Measurements from ENCODE around the gene MIPOL1.
"Not testable (repeated sequence)": the region's sequence is repeated elsewhere in the genome, so short reads cannot be mapped to it uniquely, and the experiment has no call there.

MIPOL1 gene

DNA sequence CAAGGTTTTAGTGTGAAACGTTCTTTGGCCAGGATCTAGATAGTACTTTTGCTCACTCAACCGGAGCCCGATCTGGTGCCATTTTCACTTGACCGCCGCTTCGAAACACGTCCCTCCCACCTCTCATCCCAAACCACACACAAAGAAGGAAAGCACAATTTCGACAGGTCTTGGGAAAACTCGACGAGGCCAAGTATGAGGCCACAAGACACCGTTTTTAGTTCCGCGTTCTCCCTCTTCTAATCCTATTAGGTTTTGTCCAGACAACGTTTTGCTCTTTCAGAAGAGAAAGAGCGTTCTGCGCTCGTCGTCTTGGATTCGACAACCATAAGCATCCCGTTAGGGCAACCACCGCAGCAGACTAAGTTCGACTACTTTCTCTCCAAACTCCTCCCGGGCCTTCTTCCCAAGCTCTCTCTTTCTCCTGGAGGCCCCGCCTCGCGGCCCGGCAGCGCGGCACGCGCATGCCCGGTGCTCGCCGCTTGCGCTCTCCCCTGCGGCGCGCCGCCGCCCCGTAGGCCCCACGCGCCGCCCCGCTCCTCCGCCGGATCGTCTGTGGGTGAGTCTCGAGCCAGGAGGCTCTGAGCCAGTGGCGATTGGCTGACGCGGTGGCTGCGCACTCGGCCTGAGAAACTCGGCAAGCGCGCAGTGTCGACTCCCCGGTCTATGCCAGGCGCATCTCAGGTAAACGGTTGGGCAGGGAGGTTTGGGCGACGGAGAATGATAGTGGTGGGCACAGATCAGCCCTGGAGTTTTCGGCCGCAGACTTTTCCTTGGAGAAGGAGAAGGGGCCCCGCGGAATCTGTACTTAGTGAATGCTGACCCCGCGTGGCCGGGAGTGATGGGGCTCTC lies at the start of gene MIPOL1:
Gene MIPOL1 (plus strand): TSS at position 517 of the 852 bp plus-strand sequence. CDS start 49,952 bp downstream, outside the sequence.
- DNase-seq, result peak; percentile 84

DNA sequence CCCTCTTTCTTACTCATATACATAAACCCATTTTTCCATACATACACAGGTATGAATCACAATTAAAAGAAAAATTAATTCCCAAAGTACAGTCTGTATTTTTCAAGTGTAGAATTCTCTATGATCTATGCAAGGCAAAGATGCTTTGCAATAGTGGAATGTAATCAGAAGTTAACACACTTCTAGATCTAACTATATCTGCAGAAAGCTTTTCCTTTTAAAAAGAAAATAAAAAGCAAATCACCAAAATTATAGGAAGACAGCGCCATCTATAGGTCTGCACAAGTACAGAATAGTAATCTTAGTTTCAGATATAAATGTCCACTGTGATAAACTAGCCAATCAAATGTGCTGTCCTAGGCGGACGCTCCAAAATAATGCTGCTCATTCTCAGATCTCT lies 47.3 kb upstream of the MIPOL1 start:
- peak; percentile 22 for DNase-seq

DNA sequence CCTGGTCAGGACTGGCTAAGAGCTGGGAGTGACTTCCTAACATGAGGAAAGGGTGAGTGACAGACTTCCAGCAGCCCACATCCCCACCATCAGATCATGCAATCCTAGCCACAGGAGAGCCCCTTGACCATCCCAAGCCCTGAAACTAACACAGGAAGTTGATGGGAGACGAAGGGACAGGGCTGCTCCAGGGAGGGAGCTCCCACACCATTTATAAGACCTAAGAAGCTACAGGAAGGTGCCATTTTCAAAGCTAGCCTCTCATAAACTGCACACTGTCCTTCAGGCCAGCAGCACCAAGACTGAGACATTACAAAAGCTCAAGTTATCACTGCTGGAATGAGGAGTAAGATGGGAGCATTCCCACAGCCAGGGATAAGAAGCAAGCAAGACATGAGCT lies 44.7 kb upstream of the MIPOL1 start:
- no peak for DNase-seq

- DNase-seq, result no peak
These were observed 44.3 kb upstream of the MIPOL1 start for GRCh38 chr14:37153483-37153882.

DNA sequence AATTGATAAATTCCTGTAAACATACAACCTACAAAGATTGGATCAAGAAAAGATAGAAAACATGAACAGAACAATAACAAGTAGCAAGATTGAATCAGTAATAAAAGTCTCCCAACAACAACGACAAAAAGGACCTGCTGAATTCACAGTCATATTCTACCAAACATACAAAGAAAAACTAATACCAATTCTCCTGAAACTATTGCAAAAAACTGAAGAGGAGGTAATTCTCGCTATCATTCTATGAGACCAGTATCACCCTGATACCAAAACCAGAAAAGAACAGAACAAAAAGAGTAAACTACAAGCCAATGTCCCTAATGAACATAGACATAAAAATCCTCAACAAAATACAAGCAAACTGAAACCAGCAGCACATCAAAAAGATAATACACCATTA lies 39.8 kb upstream of the MIPOL1 start:
- no peak for DNase-seq

- DNase-seq, result not testable (repeated sequence)
These were observed 35.4 kb upstream of the MIPOL1 start for GRCh38 chr14:37162307-37162706.

- DNase-seq, result no peak
These were observed 31.9 kb upstream of the MIPOL1 start for GRCh38 chr14:37165794-37166193.

- no peak for DNase-seq
These were observed 30.3 kb upstream of the MIPOL1 start for GRCh38 chr14:37167151-37168047.

DNA sequence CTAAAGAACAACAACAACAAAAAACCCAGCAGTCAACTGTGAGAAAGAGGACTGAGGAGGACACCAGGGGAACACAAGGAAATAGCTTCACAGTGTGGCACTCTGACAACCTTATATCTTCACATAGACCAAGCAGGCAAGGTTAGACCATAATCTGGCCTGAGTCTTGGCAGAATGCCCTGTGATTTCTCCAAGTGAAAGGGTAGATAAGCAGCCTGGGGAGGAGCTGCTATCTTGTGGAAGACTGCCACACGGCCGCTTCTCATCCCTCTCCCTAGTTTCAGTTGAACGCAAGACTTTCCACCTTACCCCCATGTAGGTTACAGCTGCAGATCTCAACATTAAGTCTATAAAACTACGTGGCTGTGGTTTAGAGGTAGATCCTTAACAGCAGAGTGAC lies 29.0 kb upstream of the MIPOL1 start:
- no peak for DNase-seq

- DNase-seq, result no peak
These were observed 27.5 kb upstream of the MIPOL1 start for GRCh38 chr14:37170237-37170636.

DNA sequence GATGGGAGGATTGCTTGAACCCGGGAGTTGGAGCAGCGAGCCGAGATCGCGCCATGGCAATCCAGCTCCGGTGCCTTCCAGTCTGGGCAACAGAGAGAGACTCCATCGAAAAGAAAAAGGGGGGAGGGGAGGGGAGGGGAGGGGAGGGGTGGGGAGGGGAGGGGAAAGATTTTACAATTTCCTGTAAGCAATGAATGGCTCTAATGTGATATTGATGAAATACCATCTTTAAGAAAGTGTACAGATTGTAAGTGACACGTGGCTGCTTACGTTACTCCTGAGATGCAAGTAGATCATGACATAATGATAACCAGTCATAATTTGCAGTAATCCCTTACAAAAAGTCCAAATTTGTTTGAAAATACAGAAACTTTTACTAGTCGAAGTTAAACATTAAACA lies 26.7 kb upstream of the MIPOL1 start:
- DNase-seq, result no peak

GRCh38 chr14:37171678-37172023 lies 26.1 kb upstream of the MIPOL1 start:
- no peak for DNase-seq

DNA sequence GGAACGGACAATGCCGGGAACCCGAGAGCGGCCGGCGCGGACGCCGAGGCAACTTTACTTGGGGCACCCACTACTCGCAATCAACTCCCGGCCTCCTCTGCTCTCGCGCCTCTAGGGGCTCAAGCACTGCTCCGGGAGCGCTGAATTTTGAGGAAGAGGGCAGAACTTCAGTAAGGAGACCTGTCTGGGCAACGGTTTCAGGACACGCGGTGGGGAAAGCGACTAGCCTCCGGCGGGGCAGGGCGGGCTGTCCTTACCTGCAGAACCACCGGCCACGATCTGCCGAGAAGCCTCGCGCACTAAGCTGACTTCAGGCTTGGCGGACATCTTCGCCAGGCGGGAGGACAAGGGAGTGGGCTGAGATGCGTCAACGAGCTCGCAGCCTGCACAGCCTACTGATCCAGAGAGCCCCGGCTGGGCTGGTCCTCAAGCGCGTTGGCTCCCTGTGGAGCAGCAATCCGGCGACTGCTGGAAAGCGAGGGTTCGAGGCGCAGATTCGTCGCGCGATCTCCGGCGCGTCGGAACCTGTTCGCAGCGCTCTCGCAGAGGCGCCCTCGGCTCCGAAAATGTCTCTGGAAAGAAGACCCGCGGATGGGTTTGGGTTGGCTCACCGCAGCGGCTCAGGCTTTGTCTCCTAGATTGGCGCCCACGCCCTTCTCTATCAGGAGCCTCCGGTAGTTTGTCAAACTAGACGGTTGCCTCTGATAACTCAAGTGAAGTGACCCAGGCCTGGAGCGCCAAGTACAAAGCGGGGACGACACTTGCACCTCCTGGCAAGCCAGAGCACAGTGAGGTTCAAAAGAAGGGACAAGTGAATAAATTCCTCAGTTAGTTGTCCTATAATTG lies 25.5 kb upstream of the MIPOL1 start, which contains the start of gene SLC25A21:
Gene SLC25A21 (minus strand): TSS at position 583 of the 846 bp plus-strand sequence.
- DNase-seq, result peak; percentile 83

DNA sequence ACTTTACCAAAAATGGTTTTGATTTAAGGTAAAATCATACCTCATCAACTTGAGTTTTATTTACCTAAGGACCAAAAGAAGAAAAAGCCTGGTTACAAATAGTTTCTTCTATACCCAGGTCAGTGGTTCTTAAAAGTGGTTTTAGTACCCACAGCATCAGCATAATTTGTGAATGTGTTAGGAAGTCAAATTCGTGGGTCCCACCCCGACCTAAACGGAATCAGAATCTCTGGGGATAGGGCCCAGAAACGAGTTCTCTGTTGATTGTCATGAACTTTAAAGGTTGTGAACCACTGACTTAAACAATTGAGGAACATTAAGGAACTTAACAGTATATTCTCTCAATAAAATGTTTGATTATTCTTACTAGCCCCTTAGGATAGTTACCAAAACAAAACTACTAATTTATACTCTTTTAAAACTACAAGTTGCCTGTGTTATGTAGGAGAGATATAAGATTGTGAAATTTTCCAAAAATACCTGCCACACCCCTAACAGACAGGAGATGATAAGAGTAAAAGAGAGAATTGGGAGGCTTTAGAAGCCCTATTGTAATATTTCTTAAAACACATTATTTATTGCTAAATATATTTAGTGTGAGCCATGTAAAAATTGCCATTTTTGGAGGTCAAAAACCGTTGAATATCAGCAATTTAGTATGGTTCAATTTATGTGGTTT lies 24.7 kb upstream of the MIPOL1 start:
- no peak for DNase-seq

DNA sequence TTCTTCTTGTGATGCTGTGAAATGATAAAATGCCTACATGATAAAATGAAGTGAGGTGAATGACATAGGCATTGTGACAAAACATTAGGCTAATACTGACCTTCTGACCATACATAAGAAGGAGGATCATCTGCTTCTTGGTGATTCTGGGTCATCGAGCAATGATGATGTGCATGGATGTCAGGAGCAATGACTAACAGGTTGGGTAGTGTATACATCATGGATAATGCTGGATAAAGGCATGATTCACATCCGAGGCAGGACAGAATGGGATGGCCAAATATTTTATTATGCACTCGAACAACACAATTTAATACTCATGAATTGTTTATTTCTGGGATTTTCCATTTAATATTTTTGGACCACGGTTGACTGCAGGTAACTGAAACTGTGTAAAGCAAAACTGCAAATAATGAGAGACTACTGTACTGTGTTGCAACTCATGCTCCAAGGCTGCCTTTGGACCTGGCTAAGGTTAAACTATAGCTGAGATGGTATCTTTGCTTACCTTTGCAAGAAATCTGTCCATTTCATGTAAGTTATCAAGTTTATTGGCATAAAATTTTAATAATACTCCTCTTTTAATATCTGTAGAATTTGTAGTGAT lies 17.7 kb upstream of the MIPOL1 start:
- DNase-seq, result no peak

DNA sequence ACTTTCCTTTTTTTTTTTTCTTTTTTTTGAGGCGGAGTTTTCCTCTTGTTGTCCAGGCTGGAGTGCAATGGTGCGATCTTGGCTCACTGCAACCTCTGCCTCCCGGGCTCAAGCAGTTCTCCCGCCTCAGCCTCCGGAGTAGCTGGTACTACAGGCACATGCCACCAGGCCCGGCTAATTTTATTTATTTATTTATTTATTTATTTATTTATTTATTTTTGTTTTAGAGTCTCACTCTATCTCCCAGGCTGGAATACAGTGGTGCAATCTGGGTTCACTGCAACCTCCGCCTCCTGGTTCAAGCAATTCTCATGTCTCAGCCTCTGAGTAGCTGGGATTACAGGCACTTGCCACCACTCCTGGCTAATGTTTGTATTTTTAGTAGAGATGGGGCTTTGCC lies 16.9 kb upstream of the MIPOL1 start:
- DNase-seq, result not testable (repeated sequence)

DNA sequence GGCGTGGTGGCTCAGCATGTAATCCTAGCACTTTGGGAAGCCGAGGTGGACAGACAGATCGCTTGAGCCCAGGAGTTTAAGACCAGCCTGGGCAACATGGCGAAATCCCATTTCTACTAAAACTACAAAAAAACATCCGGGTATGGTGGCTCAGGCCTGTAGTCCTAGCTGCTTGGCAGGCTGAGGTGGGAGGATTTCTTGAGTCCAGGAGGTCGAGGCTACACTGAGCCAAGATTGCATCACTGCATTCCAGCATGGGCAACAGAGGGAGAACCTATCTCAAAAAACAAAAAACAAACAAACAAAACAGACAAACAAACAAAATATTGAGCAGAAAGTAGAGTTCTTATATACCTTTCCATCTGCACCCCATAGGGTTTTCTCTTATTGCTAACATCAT lies 16.3 kb upstream of the MIPOL1 start:
- no peak for DNase-seq

- DNase-seq, result not testable (repeated sequence)
These were observed 13.2 kb upstream of the MIPOL1 start for GRCh38 chr14:37184520-37184919.

DNA sequence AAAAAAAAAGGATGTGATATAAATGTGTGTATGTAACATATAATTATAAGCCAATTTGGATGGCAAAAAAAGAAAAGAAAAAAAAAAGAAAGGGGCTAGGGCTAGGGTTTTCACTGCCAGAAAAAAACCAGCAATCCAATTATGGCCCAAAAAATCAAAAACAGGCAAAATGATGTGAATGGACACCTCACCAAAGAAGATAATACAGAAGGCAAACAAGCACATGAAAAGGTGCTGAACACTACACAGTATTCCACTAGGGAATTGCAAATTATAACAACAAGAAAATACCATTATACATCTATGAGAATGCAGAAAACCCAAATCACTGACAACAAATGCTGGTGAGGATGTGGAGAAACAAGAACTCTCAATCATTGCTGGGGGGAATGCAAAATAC lies 12.1 kb upstream of the MIPOL1 start:
- no peak for DNase-seq

- no peak for DNase-seq
These were observed 10.9 kb upstream of the MIPOL1 start for GRCh38 chr14:37186865-37187264.

DNA sequence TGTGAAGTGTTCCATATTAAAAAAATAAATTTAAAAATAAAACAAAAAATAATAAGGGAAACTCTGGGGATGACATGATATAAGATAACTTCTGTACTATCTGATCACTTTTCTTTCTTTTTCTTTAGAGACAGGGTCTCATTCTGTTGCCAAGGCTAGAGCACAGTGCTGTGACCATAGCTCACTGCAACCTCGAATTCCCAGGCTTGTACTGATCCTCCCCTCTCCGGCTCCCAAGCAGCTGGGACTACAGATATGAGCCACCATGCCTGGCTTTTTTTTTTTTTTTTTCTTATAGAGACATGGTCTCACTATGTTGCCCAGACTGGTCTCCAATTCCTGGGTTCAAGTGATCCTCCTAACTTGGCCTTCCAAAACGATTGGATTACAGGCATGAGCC lies 10.4 kb upstream of the MIPOL1 start:
- no peak for DNase-seq
